Activated CD4-positive, alpha-beta T cell treated with anti-CD3 and anti-CD28 coated beads for 36 hours (primary cell): ENCODE data around the gene STAM. TPM values are rescaled to one million over a fixed set of nuclear protein-coding genes. Genes with fewer than 3 reads are reported as not detected.

Experiments
- ATAC-seq: fragments of 200-7000 bp; cut with Tn5 transposase; one replicate; pipeline ENCODE4 v1.10.0; 2021; ENCODE audit warnings: mild to moderate bottlenecking, moderate library complexity
- CTCF ChIA-PET: fragments of 350-600 bp; sonication (Branson Sonifier 250); formaldehyde crosslinking; loops from one replicate; lab custom pipeline; 2021; ENCODE audit warnings: antibody characterized with exemption; lab: Charles Lee
- POLR2A ChIA-PET: fragments of 350-600 bp; sonication (Branson Sonifier 250); formaldehyde crosslinking; loops from one replicate; lab custom pipeline; 2021; ENCODE audit warnings: antibody characterized with exemption, inconsistent platforms; lab: Charles Lee
- DNase-seq: peaks from one replicate; pipeline ENCODE4 v3.0.0-alpha.2; 2020
- H3K27ac Mint-ChIP-seq: one replicate; pipeline ENCODE4 v1.8.0; 2021; ENCODE audit warnings: mixed read lengths
- H3K27me3 Mint-ChIP-seq: one replicate; pipeline ENCODE4 v1.8.0; 2021; ENCODE audit warnings: mixed read lengths
- H3K36me3 Mint-ChIP-seq: one replicate; pipeline ENCODE4 v1.8.0; 2021; ENCODE audit warnings: low read depth, mixed read lengths
- H3K4me1 Mint-ChIP-seq: one replicate; pipeline ENCODE4 v1.8.0; 2021; ENCODE audit warnings: mixed read lengths
- H3K4me3 Mint-ChIP-seq: one replicate; pipeline ENCODE4 v1.8.0; 2021; ENCODE audit warnings: mild to moderate bottlenecking, moderate library complexity, mixed read lengths
- H3K9me3 Mint-ChIP-seq: one replicate; pipeline ENCODE4 v1.8.0; 2021; ENCODE audit warnings: low read depth, mixed read lengths
- intact Hi-C, 2 experiments: fragments of 100-400 bp; cut with DNase I in 1 of 2; cut with micrococcal nuclease in 1 of 2; formaldehyde crosslinking; loops; one replicate each; pipeline versions ENCODE4 v1.14.2 to v1.15.1; 2022 to 2024; cut with DNase I, micrococcal nuclease
- total RNA-seq, 2 experiments: library from RNA; stranded (reverse); gene quantifications; one replicate each; pipeline ENCODE4 v1.2.3, GENCODE V29; 2021

The STAM gene
- total RNA-seq, 2 experiments from 2014 or later = 17.9 to 23.8 TPM

GRCh38 chr10:17673471-17674061, 29.6 kb downstream of the STAM start:
- intact Hi-C loops = no loop called here

GRCh38 chr10:17674566-17674965, 30.6 kb downstream of the STAM start:
- ATAC-seq (no peak), DNase-seq (no peak)
- CTCF ChIA-PET = interaction anchor here (1.0 to 1.1 kb wide), 2 partner anchors 30 to 35 kb away, joined by 3 read pairs; no protein-coding TSS in a partner anchor
- no peaks in the 10 kb centered on the region for H3K27me3 Mint-ChIP-seq
- H3K9me3 Mint-ChIP-seq = no peaks in the 10 kb centered on the region
- peaks cover 12% of the 10 kb centered on the region for H3K36me3 Mint-ChIP-seq
- no peak overlapping the region for H3K27ac Mint-ChIP-seq
- peaks cover 58% of the 10 kb centered on the region for H3K4me1 Mint-ChIP-seq
- no peak overlapping the region for H3K4me3 Mint-ChIP-seq
- POLR2A ChIA-PET = no interaction called here
- intact Hi-C loops = no loop called here

More at GRCh38 chr10:17673471-17674061, 29.6 kb downstream of the STAM start:
- ATAC-seq (peak; percentile 55), DNase-seq (no peak)
- H3K4me1 Mint-ChIP-seq = peaks cover 57% of the 10 kb centered on the region
- H3K4me3 Mint-ChIP-seq = no peak overlapping the region
- no peaks in the 10 kb centered on the region for H3K27me3 Mint-ChIP-seq
- ChIA-PET POLR2A (no interaction called here), CTCF (interaction anchor here (1.1 to 1.7 kb wide), 2 partner anchors 21 to 36 kb away, joined by 3 read pairs; no protein-coding TSS in a partner anchor)
- peaks cover 8% of the 10 kb centered on the region for H3K36me3 Mint-ChIP-seq
- H3K9me3 Mint-ChIP-seq = no peaks in the 10 kb centered on the region
- no peak overlapping the region for H3K27ac Mint-ChIP-seq

GRCh38 chr10:17675638-17676037, 31.7 kb downstream of the STAM start:
- intact Hi-C loops = no loop called here
- ChIA-PET POLR2A (no interaction called here), CTCF (no interaction called here)
- DNase-seq (no peak), ATAC-seq (peak; percentile 30)
- Mint-ChIP-seq H3K9me3 (peaks cover 3% of the 10 kb centered on the region), H3K36me3 (peaks cover 16% of the 10 kb centered on the region), H3K27ac (no peak overlapping the region), H3K4me1 (peaks cover 56% of the 10 kb centered on the region), H3K27me3 (no peaks in the 10 kb centered on the region), H3K4me3 (no peak overlapping the region)

GRCh38 chr10:17676919-17677318, 33.0 kb downstream of the STAM start:
- ChIA-PET CTCF (no interaction called here), POLR2A (no interaction called here)
- H3K27ac Mint-ChIP-seq = no peak overlapping the region
- peaks cover 17% of the 10 kb centered on the region for H3K36me3 Mint-ChIP-seq
- H3K4me3 Mint-ChIP-seq = no peak overlapping the region
- DNase-seq (no peak), ATAC-seq (no peak)
- peaks cover 3% of the 10 kb centered on the region for H3K9me3 Mint-ChIP-seq
- intact Hi-C loops = no loop called here
- peaks cover 55% of the 10 kb centered on the region for H3K4me1 Mint-ChIP-seq
- no peaks in the 10 kb centered on the region for H3K27me3 Mint-ChIP-seq

- Mint-ChIP-seq H3K27ac (peak overlapping the region; percentile 13), H3K4me1 (peaks cover 55% of the 10 kb centered on the region), H3K4me3 (peak overlapping the region; percentile 2), H3K9me3 (peaks cover 3% of the 10 kb centered on the region), H3K36me3 (peaks cover 22% of the 10 kb centered on the region), H3K27me3 (no peaks in the 10 kb centered on the region)
- DNase-seq = no peak
- ChIA-PET POLR2A (no interaction called here), CTCF (no interaction called here)
- intact Hi-C loops = no loop called here
- no peak for ATAC-seq
Observed at GRCh38 chr10:17682236-17682946, 38.4 kb downstream of the STAM start.

GRCh38 chr10:17683541-17683940, 39.6 kb downstream of the STAM start:
- POLR2A ChIA-PET = no interaction called here
- no peak for ATAC-seq
- H3K36me3 Mint-ChIP-seq = peaks cover 24% of the 10 kb centered on the region
- CTCF ChIA-PET = no interaction called here
- peaks cover 52% of the 10 kb centered on the region for H3K4me1 Mint-ChIP-seq
- no peak overlapping the region for H3K4me3 Mint-ChIP-seq
- H3K27me3 Mint-ChIP-seq = no peaks in the 10 kb centered on the region
- intact Hi-C loops = no loop called here
- H3K27ac Mint-ChIP-seq = no peak overlapping the region
- DNase-seq = no peak
- H3K9me3 Mint-ChIP-seq = peaks cover 3% of the 10 kb centered on the region

GRCh38 chr10:17684537-17684936, 40.6 kb downstream of the STAM start:
- no peak for DNase-seq
- H3K9me3 Mint-ChIP-seq = peaks cover 3% of the 10 kb centered on the region
- ChIA-PET CTCF (interaction anchor here (0.8 kb wide), 1 partner anchor 67 kb away, joined by 3 read pairs; the partner anchor contains the start of gene HACD1), POLR2A (interaction anchor here (0.6 kb wide), 1 partner anchor 40 kb away, joined by 3 read pairs; the partner anchor contains the start of gene STAM)
- no peaks in the 10 kb centered on the region for H3K27me3 Mint-ChIP-seq
- no peak overlapping the region for H3K4me3 Mint-ChIP-seq
- peaks cover 23% of the 10 kb centered on the region for H3K36me3 Mint-ChIP-seq
- intact Hi-C loops = loop anchor here (2.0 kb wide), 1 partner anchor 38 kb away; no protein-coding TSS in a partner anchor
- no peak overlapping the region for H3K27ac Mint-ChIP-seq
- H3K4me1 Mint-ChIP-seq = peaks cover 43% of the 10 kb centered on the region
- no peak for ATAC-seq

GRCh38 chr10:17685233-17685840, 41.4 kb downstream of the STAM start:
- no peak overlapping the region for H3K4me3 Mint-ChIP-seq
- H3K27me3 Mint-ChIP-seq = no peaks in the 10 kb centered on the region
- H3K27ac Mint-ChIP-seq = peak overlapping the region; percentile 10
- intact Hi-C loops = loop anchor here (2.0 kb wide), 1 partner anchor 39 kb away; no protein-coding TSS in a partner anchor
- DNase-seq (peak; percentile 63), ATAC-seq (peak; percentile 77)
- CTCF ChIA-PET = no interaction called here
- H3K36me3 Mint-ChIP-seq = peaks cover 19% of the 10 kb centered on the region
- H3K9me3 Mint-ChIP-seq = no peaks in the 10 kb centered on the region
- H3K4me1 Mint-ChIP-seq = peaks cover 35% of the 10 kb centered on the region
- POLR2A ChIA-PET = interaction anchor here (0.6 kb wide), 1 partner anchor 41 kb away, joined by 3 read pairs; the partner anchor contains the start of gene STAM

GRCh38 chr10:17687117-17687831, 43.3 kb downstream of the STAM start:
- ChIA-PET CTCF (interaction anchor here (1.0 to 1.1 kb wide), 2 partner anchors 19 to 48 kb away, joined by 3 read pairs; no protein-coding TSS in a partner anchor), POLR2A (no interaction called here)
- Mint-ChIP-seq H3K27me3 (no peaks in the 10 kb centered on the region), H3K4me3 (no peak overlapping the region), H3K27ac (no peak overlapping the region), H3K36me3 (peaks cover 14% of the 10 kb centered on the region), H3K9me3 (no peaks in the 10 kb centered on the region), H3K4me1 (peaks cover 27% of the 10 kb centered on the region)
- ATAC-seq = no peak
- no peak for DNase-seq
- intact Hi-C loops = no loop called here

GRCh38 chr10:17689137-17689536, 45.2 kb downstream of the STAM start:
- H3K36me3 Mint-ChIP-seq = peaks cover 20% of the 10 kb centered on the region
- H3K27me3 Mint-ChIP-seq = no peaks in the 10 kb centered on the region
- DNase-seq (no peak), ATAC-seq (no peak)
- ChIA-PET CTCF (interaction anchor here (0.6 to 2.2 kb wide), 3 partner anchors 9 to 56 kb away, joined by 3 to 6 read pairs (median 3); no protein-coding TSS in a partner anchor), POLR2A (no interaction called here)
- H3K4me1 Mint-ChIP-seq = peaks cover 10% of the 10 kb centered on the region
- no peak overlapping the region for H3K27ac Mint-ChIP-seq
- no peak overlapping the region for H3K4me3 Mint-ChIP-seq
- H3K9me3 Mint-ChIP-seq = no peaks in the 10 kb centered on the region
- intact Hi-C loops = no loop called here

GRCh38 chr10:17693009-17693408, 49.1 kb downstream of the STAM start:
- CTCF ChIA-PET = no interaction called here
- H3K4me3 Mint-ChIP-seq = no peak overlapping the region
- no peaks in the 10 kb centered on the region for H3K27me3 Mint-ChIP-seq
- intact Hi-C loops = no loop called here
- H3K27ac Mint-ChIP-seq = no peak overlapping the region
- ATAC-seq (no peak), DNase-seq (no peak)
- no peaks in the 10 kb centered on the region for H3K4me1 Mint-ChIP-seq
- POLR2A ChIA-PET = no interaction called here
- peaks cover 28% of the 10 kb centered on the region for H3K36me3 Mint-ChIP-seq
- H3K9me3 Mint-ChIP-seq = no peaks in the 10 kb centered on the region
